Gastrocnemius medialis (tissue), 4 donors: ENCODE measurements around the gene UAP1L1. TPM values are rescaled to one million over a fixed set of nuclear protein-coding genes. Genes with fewer than 3 reads are reported as not detected.
"Not testable (repeated sequence)": the region's sequence is repeated elsewhere in the genome, so short reads cannot be mapped to it uniquely, and the experiment has no call there.

Source experiments
- ATAC-seq, 2 donors: fragments of 150-250 bp; one replicate each; pipeline ENCODE4 v1.9.1; 2016
- DNase-seq, 2 donors: peaks; one replicate each; pipeline ENCODE4 v3.0.0-alpha.2; 2019
- H3K27ac ChIP-seq, 4 donors: fragments of 200-600 bp; sonication (generic); 1 replicate in 1 of 4; 2 replicates in 3 of 4; pipeline ENCODE4 v1.5.1; 2016 to 2018; ENCODE audit warnings: mild to moderate bottlenecking in 2 of 4, moderate library complexity in 1 of 4
- H3K27me3 ChIP-seq, 3 donors: fragments of 200-600 bp; sonication (generic) in 2 of 3; 1 replicate in 1 of 3; 2 replicates in 2 of 3; pipeline versions ENCODE4 v1.5.1 to v1.6.0; 2016 to 2019; ENCODE audit warnings: mild to moderate bottlenecking in 1 of 3, moderate library complexity in 1 of 3
- H3K36me3 ChIP-seq, 2 donors: fragments of 200-600 bp; sonication (generic) in 1 of 2; one replicate each; pipeline ENCODE4 v1.5.1; 2017 to 2018
- H3K4me1 ChIP-seq, 2 donors: fragments of 200-600 bp; sonication (generic) in 1 of 2; one replicate each; pipeline ENCODE4 v1.5.1; 2016 to 2017; ENCODE audit warnings: mild to moderate bottlenecking in 2 of 2
- H3K4me3 ChIP-seq, 4 donors: fragments of 200-600 bp; sonication (generic) in 3 of 4; 1 replicate in 1 of 4; 2 replicates in 3 of 4; pipeline ENCODE4 v1.5.1; 2016 to 2019; ENCODE audit warnings: mild to moderate bottlenecking in 2 of 4
- H3K9me3 ChIP-seq, 3 donors: fragments of 200-600 bp; sonication (generic) in 2 of 3; 1 replicate in 1 of 3; 2 replicates in 2 of 3; pipeline ENCODE4 v1.5.1; 2016 to 2019
- POLR2A ChIP-seq, 2 donors: fragments of 450-650 bp; IDR thresholded peaks; one replicate each; pipeline ENCODE4 v1.6.1; 2017; ENCODE audit warnings: antibody characterized with exemption in 2 of 2, mild to moderate bottlenecking in 2 of 2, moderate library complexity in 2 of 2
- in situ Hi-C, 4 donors: fragments of 200-750 bp; cut with MboI; loops; one replicate each; pipeline versions ENCODE4 v1.15.0 to v1.8.0; 2017; ENCODE audit warnings: low sequenced_read_pairs in 4 of 4
- intact Hi-C: fragments of 100-400 bp; cut with DNase I; formaldehyde crosslinking; loops from one replicate; pipeline ENCODE4 v1.15.1; 2023; ENCODE audit warnings: low total_unique reads
- total RNA-seq, 4 donors: library from RNA; depleted of rRNA; stranded (reverse); fragments of >200 nt; gene quantifications; one replicate each; pipeline versions ENCODE4 v1.1.0 to v1.2.3, GENCODE V29; 2016
- TF ChIP-seq, protein P1 (sequence below), 5 experiments: fragments of 450-650 bp in 3 of 5; fragments of 200-600 bp in 2 of 5; sonication (generic) in 2 of 5; IDR thresholded peaks in 4 of 5; conservative IDR thresholded peaks in 1 of 5; 1 replicate in 4 of 5; 2 replicates in 1 of 5; pipeline ENCODE4 v1.5.1; 2016 to 2019; ENCODE audit warnings: antibody characterized with exemption in 5 of 5, mild to moderate bottlenecking in 3 of 5, moderate library complexity in 3 of 5

The UAP1L1 gene
- total RNA-seq, 4 donors from 2014 or later, result 0.49 to 2.5 (median 1.5) TPM

- in situ Hi-C loops, result loop anchor here in 2 of 4 donors (10.0 kb wide), 2 partner anchors 92 to 102 kb away; partner anchors contain the start of genes CYSRT1 (in 1 of the 2), RNF208 (in 1 of the 2) and RNF224 (in 1 of the 2)
- H3K36me3 ChIP-seq, ATAC-seq, H3K27me3 ChIP-seq, H3K9me3 ChIP-seq, H3K4me1 ChIP-seq, H3K27ac ChIP-seq, H3K4me3 ChIP-seq, DNase-seq, intact Hi-C loops: not testable (repeated sequence)
Observed at GRCh38 chr9:137122796-137123467, 45.6 kb downstream of the UAP1L1 start.

DNA sequence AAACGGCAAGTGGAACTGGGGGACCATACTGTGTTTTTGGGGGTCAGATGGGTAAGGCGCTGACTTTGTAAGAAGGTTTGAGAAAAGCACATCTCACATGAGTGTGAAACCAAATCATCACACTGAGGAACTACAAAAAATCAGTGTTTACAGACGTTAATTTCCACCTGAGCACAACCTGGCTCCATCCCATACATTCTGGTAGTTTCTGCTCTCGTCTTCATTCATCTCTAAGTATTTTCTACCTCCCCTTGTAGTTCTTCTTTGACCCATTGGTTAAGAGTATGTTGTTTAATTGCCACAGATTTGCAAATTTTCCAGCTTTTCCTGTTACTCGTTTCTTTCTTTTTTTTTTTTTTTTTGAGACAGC lies 46.1 kb downstream of the UAP1L1 start:
- DNase-seq (no peak), ATAC-seq (no peak)
- TF ChIP-seq POLR2A (IDR thresholded peaks at IDR 0.05), result no peak
- TF ChIP-seq, protein P1, sequence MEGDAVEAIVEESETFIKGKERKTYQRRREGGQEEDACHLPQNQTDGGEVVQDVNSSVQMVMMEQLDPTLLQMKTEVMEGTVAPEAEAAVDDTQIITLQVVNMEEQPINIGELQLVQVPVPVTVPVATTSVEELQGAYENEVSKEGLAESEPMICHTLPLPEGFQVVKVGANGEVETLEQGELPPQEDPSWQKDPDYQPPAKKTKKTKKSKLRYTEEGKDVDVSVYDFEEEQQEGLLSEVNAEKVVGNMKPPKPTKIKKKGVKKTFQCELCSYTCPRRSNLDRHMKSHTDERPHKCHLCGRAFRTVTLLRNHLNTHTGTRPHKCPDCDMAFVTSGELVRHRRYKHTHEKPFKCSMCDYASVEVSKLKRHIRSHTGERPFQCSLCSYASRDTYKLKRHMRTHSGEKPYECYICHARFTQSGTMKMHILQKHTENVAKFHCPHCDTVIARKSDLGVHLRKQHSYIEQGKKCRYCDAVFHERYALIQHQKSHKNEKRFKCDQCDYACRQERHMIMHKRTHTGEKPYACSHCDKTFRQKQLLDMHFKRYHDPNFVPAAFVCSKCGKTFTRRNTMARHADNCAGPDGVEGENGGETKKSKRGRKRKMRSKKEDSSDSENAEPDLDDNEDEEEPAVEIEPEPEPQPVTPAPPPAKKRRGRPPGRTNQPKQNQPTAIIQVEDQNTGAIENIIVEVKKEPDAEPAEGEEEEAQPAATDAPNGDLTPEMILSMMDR (IDR thresholded peaks at IDR 0.05 in 4 of 5, conservative IDR thresholded peaks at IDR 0.05 in 1 of 5), result no peak
- H3K36me3 ChIP-seq, result no peaks in the 10 kb centered on the region
- H3K27me3 ChIP-seq, result no peaks in the 10 kb centered on the region
- in situ Hi-C loops (loop anchor here in 2 of 4 donors (10.0 kb wide), 2 partner anchors 91 to 101 kb away; partner anchors contain the start of genes CYSRT1 (in 1 of the 2), RNF208 (in 1 of the 2) and RNF224 (in 1 of the 2)), intact Hi-C loops (no loop called here)
- no peak overlapping the region for H3K27ac ChIP-seq
- H3K4me3 ChIP-seq, result no peak overlapping the region
- no peaks in the 10 kb centered on the region for H3K9me3 ChIP-seq
- peaks cover 10% of the 10 kb centered on the region in 2 donors for H3K4me1 ChIP-seq

GRCh38 chr9:137123952-137124462 lies 46.7 kb downstream of the UAP1L1 start:
- intact Hi-C loops, result not testable (repeated sequence)

DNA sequence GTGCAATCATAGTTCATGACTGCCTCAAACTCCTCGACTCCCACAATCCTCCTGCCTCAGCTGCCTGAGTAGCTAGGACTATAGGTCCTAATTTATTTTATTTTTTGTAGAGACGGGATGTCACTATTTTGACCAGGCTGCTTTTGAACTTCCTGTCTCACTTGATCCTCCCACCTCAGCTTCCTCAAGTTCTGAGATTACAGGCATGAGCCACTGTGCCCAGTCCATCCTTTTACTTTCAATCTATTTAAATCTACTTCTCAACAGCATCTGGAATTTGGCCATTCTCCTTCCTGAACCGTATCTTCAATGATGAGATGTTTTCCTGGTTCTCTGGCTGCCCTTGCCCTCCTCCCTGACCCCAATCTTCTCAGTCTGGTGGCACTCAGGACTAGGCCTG lies 49.5 kb downstream of the UAP1L1 start:
- Histone ChIP-seq H3K27ac (peak overlapping the region in 1 of 4 donors; percentile 27), H3K36me3 (no peaks in the 10 kb centered on the region), H3K9me3 (no peaks in the 10 kb centered on the region), H3K4me3 (peak overlapping the region in 1 of 4 donors; percentile 38), H3K4me1 (peaks cover 12 to 17% of the 10 kb centered on the region in 2 donors), H3K27me3 (peaks cover 8 to 17% (median 11%) of the 10 kb centered on the region in 3 donors)
- TF ChIP-seq, protein P1 (IDR thresholded peaks at IDR 0.05 in 4 of 5, conservative IDR thresholded peaks at IDR 0.05 in 1 of 5), result no peak
- no peak for TF ChIP-seq POLR2A (IDR thresholded peaks at IDR 0.05)
- no peak for ATAC-seq
- DNase-seq, result no peak
- intact Hi-C loops (no loop called here), in situ Hi-C loops (loop anchor here in 2 of 4 donors (10.0 kb wide), 2 partner anchors 88 to 98 kb away; partner anchors contain the start of genes CYSRT1 (in 1 of the 2), RNF208 (in 1 of the 2) and RNF224 (in 1 of the 2))

More at GRCh38 chr9:137123952-137124462, 46.7 kb downstream of the UAP1L1 start:
- not testable (repeated sequence) for H3K27me3 ChIP-seq, H3K27ac ChIP-seq, H3K36me3 ChIP-seq, DNase-seq, H3K9me3 ChIP-seq, H3K4me3 ChIP-seq, ATAC-seq
- in situ Hi-C loops, result loop anchor here in 2 of 4 donors (10.0 kb wide), 2 partner anchors 91 to 101 kb away; partner anchors contain the start of genes CYSRT1 (in 1 of the 2), RNF208 (in 1 of the 2) and RNF224 (in 1 of the 2)
- H3K4me1 ChIP-seq, result peaks cover 12 to 16% of the 10 kb centered on the region in 2 donors

DNA sequence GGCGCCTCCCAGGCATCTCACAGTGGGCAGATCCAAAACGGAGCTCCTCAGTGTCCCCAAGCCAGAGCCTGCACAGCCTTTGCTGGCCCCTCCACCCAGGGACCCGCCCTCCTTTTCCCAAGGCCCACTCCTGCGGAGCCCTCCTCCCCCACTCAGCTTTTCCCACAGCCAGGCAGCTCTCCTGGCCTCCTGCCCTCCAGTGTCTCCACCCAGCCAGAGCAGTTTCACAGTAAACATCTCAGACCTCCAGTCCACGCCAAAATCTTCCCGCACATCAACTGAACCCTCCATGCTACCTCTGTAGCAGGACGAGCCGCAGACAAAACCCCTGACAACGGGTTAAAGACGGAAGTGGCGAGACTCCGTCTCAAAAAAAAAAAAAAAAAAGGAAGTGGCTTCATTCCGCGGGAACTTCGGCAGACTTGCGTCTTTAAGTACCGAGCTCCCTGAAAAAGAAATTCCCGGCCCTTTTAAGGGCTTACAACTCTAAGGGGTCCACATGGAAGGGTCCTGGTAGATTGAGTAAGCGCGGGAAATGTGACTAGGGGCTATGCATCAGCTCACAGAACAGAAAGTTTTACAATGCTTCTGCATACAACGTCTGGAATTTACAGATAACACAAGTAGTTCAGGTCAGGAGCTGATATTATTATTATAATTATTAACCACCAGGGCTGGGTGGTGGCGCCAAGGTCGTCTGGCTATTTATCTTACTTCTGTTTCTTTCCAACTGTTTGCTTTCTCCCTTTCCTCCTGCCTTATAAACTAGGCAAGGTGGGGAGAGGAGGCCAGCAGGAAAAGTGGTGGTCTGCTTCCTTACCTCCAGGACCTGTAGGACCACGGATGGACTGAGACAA lies 50.2 kb downstream of the UAP1L1 start:
- intact Hi-C loops (no loop called here), in situ Hi-C loops (loop anchor here in 2 of 4 donors (10.0 kb wide), 2 partner anchors 87 to 97 kb away; partner anchors contain the start of genes CYSRT1 (in 1 of the 2), RNF208 (in 1 of the 2) and RNF224 (in 1 of the 2))
- H3K27me3 ChIP-seq, result peaks cover 10 to 21% (median 12%) of the 10 kb centered on the region in 3 donors
- H3K4me1 ChIP-seq, result peaks cover 12 to 17% of the 10 kb centered on the region in 2 donors
- ATAC-seq, result no peak
- no peaks in the 10 kb centered on the region for H3K36me3 ChIP-seq
- H3K4me3 ChIP-seq, result peak overlapping the region in 2 of 4 donors; percentile 17 to 38
- no peaks in the 10 kb centered on the region for H3K9me3 ChIP-seq
- TF ChIP-seq, protein P1 (IDR thresholded peaks at IDR 0.05 in 4 of 5, conservative IDR thresholded peaks at IDR 0.05 in 1 of 5), result no peak
- TF ChIP-seq POLR2A (IDR thresholded peaks at IDR 0.05), result no peak
- DNase-seq, result no peak
- H3K27ac ChIP-seq, result peak overlapping the region in 1 of 4 donors; percentile 27
